Measurements from ENCODE around the gene TRIM2.

The TRIM2 gene

DNA sequence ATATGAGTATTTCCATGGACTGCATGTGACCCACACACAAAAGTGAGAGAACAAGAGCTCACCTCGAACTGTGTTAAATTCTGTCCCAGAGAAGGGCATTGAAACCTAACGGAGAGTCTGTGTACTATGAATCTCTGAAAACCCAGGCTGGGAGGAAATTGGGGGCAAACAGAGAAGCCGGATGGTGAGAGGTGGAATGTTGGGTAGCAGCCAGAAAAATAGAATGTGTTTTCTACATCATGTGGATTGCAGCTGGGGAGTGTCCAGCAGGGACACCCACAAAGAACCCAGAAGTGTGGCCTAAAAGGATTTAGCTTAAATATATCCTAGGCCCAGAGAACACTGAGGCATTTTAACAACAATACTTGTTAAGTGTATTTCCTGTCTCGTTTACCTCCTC is 178.9 kb downstream of the TRIM2 start:
- Histone ChIP-seq H3K36me3 (ENCODE audit: control insufficient read depth, low read length) (peaks cover 41% of the 10 kb centered on the region), H3K4me2 (ENCODE audit: low read length) (0 out of 2 replicates have a peak overlapping the region, but pooled peaks have one; percentile 3), H3K4me3 (ENCODE audit: low read length) (no peak overlapping the region), H4K20me1 (ENCODE audit: control insufficient read depth, insufficient read depth, low read depth, low read length) (no peaks in the 10 kb centered on the region), H3K79me2 (ENCODE audit: control insufficient read depth, low read length) (peaks cover 7% of the 10 kb centered on the region; the same call in 1 of the 2 replicates), H3F3A (ENCODE audit: control insufficient read depth, insufficient read depth) (peaks cover 13% of the 10 kb centered on the region), H3K27ac (ENCODE audit: low read depth, low read length) (no peak overlapping the region), H3K9me3 (ENCODE audit: control insufficient read depth, insufficient read depth, low read length) (no peaks in the 10 kb centered on the region), H3K4me1 (ENCODE audit: control insufficient read depth, low read length) (peaks cover 61% of the 10 kb centered on the region), H3K9me2 (replicated peaks; ENCODE audit: control insufficient read depth, low read length) (no peaks in the 10 kb centered on the region), H3K27me3 (ENCODE audit: control insufficient read depth, low read length) (no peaks in the 10 kb centered on the region)
- TF ChIP-seq EZH2phosphoT487 (IDR thresholded peaks at IDR 0.05; ENCODE audit: borderline replicate concordance, low read length), result no peak
- TF ChIP-seq, protein P1, sequence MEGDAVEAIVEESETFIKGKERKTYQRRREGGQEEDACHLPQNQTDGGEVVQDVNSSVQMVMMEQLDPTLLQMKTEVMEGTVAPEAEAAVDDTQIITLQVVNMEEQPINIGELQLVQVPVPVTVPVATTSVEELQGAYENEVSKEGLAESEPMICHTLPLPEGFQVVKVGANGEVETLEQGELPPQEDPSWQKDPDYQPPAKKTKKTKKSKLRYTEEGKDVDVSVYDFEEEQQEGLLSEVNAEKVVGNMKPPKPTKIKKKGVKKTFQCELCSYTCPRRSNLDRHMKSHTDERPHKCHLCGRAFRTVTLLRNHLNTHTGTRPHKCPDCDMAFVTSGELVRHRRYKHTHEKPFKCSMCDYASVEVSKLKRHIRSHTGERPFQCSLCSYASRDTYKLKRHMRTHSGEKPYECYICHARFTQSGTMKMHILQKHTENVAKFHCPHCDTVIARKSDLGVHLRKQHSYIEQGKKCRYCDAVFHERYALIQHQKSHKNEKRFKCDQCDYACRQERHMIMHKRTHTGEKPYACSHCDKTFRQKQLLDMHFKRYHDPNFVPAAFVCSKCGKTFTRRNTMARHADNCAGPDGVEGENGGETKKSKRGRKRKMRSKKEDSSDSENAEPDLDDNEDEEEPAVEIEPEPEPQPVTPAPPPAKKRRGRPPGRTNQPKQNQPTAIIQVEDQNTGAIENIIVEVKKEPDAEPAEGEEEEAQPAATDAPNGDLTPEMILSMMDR (IDR thresholded peaks at IDR 0.05; ENCODE audit: low read depth, low read length, poor library complexity, severe bottlenecking), result no peak

DNA sequence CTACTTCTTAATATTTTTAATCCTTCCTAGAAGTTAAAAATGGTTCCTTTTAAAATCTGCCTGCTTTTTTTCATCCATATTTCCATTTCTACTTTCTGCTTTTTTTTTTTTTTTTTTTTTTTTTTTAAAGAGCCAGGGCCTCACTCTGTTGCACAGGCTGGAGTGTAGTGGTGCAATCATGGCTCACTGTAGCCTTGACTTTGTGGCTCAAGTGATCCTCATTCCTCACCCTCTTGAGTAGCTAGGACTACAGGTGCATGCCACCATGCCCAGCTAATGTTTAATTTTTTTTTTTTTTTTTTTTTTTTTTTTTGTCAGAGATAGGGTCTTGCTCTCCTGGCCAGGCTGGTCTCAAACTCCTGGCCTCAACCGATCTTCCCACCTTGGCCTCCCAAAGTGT is 179.9 kb downstream of the TRIM2 start:
- Histone ChIP-seq H3K4me1 (ENCODE audit: control insufficient read depth, low read length) (peaks cover 51% of the 10 kb centered on the region), H3K4me3 (ENCODE audit: low read length) (no peak overlapping the region), H3K9me2 (replicated peaks; ENCODE audit: control insufficient read depth, low read length) (no peaks in the 10 kb centered on the region), H3K9me3 (ENCODE audit: control insufficient read depth, insufficient read depth, low read length) (no peaks in the 10 kb centered on the region), H3K36me3 (ENCODE audit: control insufficient read depth, low read length) (peaks cover 42% of the 10 kb centered on the region), H3K27me3 (ENCODE audit: control insufficient read depth, low read length) (no peaks in the 10 kb centered on the region), H4K20me1 (ENCODE audit: control insufficient read depth, insufficient read depth, low read depth, low read length) (no peaks in the 10 kb centered on the region), H3K79me2 (ENCODE audit: control insufficient read depth, low read length) (peaks cover 4% of the 10 kb centered on the region; the same call in 1 of the 2 replicates), H3F3A (ENCODE audit: control insufficient read depth, insufficient read depth) (peaks cover 5% of the 10 kb centered on the region; the same call in 1 of the 2 replicates), H3K4me2 (ENCODE audit: low read length) (no peak overlapping the region), H3K27ac (ENCODE audit: low read depth, low read length) (no peak overlapping the region)
- TF ChIP-seq, protein P1 (IDR thresholded peaks at IDR 0.05; ENCODE audit: low read depth, low read length, poor library complexity, severe bottlenecking), result no peak
- TF ChIP-seq EZH2phosphoT487 (IDR thresholded peaks at IDR 0.05; ENCODE audit: borderline replicate concordance, low read length), result no peak

DNA sequence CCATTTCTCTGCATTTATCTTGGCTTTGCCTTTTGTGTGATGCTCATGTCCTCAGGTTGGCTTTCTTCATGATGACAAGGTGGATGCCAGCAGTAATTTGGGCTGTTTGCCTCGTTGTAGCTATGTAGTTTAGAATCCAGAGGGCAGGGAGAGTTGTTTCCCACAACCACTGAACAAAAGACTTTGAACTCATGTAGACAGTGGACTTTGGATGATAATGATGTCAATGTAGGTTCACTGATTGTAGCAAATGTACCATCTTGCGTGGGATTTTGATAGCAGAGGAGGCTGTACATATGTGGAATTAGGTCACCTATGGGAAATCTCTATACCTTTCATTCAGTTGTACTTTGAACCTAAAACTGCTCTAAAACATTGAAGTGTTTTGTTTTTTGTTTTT is 181.5 kb downstream of the TRIM2 start:
- Histone ChIP-seq H3K4me1 (ENCODE audit: control insufficient read depth, low read length) (peaks cover 41% of the 10 kb centered on the region), H3F3A (ENCODE audit: control insufficient read depth, insufficient read depth) (no peaks in the 10 kb centered on the region), H3K79me2 (ENCODE audit: control insufficient read depth, low read length) (no peaks in the 10 kb centered on the region), H3K4me2 (ENCODE audit: low read length) (no peak overlapping the region), H3K27ac (ENCODE audit: low read depth, low read length) (no peak overlapping the region), H3K4me3 (ENCODE audit: low read length) (no peak overlapping the region), H4K20me1 (ENCODE audit: control insufficient read depth, insufficient read depth, low read depth, low read length) (no peaks in the 10 kb centered on the region), H3K36me3 (ENCODE audit: control insufficient read depth, low read length) (peaks cover 37% of the 10 kb centered on the region), H3K9me2 (replicated peaks; ENCODE audit: control insufficient read depth, low read length) (no peaks in the 10 kb centered on the region), H3K9me3 (ENCODE audit: control insufficient read depth, insufficient read depth, low read length) (no peaks in the 10 kb centered on the region), H3K27me3 (ENCODE audit: control insufficient read depth, low read length) (no peaks in the 10 kb centered on the region)
- TF ChIP-seq, protein P1 (IDR thresholded peaks at IDR 0.05; ENCODE audit: low read depth, low read length, poor library complexity, severe bottlenecking), result no peak
- TF ChIP-seq EZH2phosphoT487 (IDR thresholded peaks at IDR 0.05; ENCODE audit: borderline replicate concordance, low read length), result no peak

All from DOHH2 (cell line).